Measurements from ENCODE around the gene AQP12A. TPM values are rescaled to one million over a fixed set of nuclear protein-coding genes. Genes with fewer than 3 reads are reported as not detected.

The AQP12A gene
- total and polyA plus RNA-seq, 2 experiments from 2014 or later = not detected

- Histone ChIP-seq H3K36me3 (ENCODE audit: insufficient read depth) (no peaks in the 10 kb centered on the region), H3K4me2 (no peak overlapping the region), H3F3A (replicated peaks; ENCODE audit: low read depth) (no peaks in the 10 kb centered on the region), H3K4me3 (no peak overlapping the region), H3K27me3 (ENCODE audit: insufficient read depth) (no peaks in the 10 kb centered on the region), H3K27ac (ENCODE audit: low read depth) (no peak overlapping the region), H4K20me1 (replicated peaks; ENCODE audit: insufficient read depth) (no peaks in the 10 kb centered on the region; the same call in 1 of the 2 replicates), H3K4me1 (ENCODE audit: insufficient read depth) (no peaks in the 10 kb centered on the region), H2AFZ (no peak overlapping the region), H3K79me2 (replicated peaks; ENCODE audit: insufficient read depth) (no peaks in the 10 kb centered on the region), H3K9me2 (ENCODE audit: insufficient read depth) (no peaks in the 10 kb centered on the region)
- Mint-ChIP-seq H3K27me3 (ENCODE audit: insufficient read depth, low read depth, poor library complexity) (peaks cover 27% of the 10 kb centered on the region), H3K4me1 (peaks cover 3% of the 10 kb centered on the region; the same call in 1 of the 3 replicates), H3K4me3 (no peak overlapping the region), H3K27ac (no peak overlapping the region), H3K9me3 (no peaks in the 10 kb centered on the region), H3K36me3 (ENCODE audit: low read depth) (no peaks in the 10 kb centered on the region)
- DNase-seq (ENCODE audit: low spot score) = no peak
- no peak for TF ChIP-seq REST (IDR thresholded peaks at IDR 0.05; ENCODE audit: unreplicated experiment)
- no peak for TF ChIP-seq ETS1 (IDR thresholded peaks at IDR 0.05)
- no peak for TF ChIP-seq EZH2 (IDR thresholded peaks at IDR 0.05; ENCODE audit: low read depth, unreplicated experiment)
- TF ChIP-seq ZNF462 (CRISPR knock-in tag; IDR thresholded peaks at IDR 0.05) = no peak
- no peak for TF ChIP-seq NANOG (IDR thresholded peaks at IDR 0.05; ENCODE audit: borderline replicate concordance)
- TF ChIP-seq STAT1 (IDR thresholded peaks at IDR 0.05; ENCODE audit: unreplicated experiment) = no peak
- TF ChIP-seq JUNB (IDR thresholded peaks at IDR 0.05; ENCODE audit: unreplicated experiment) = no peak
- TF ChIP-seq ZNF331 (CRISPR knock-in tag; IDR thresholded peaks at IDR 0.05; ENCODE audit: low read depth) = no peak
- TF ChIP-seq CREB1 (CRISPR knock-in tag; IDR thresholded peaks at IDR 0.05; ENCODE audit: low read depth) = no peak
- TF ChIP-seq ZNF114 (CRISPR knock-in tag; IDR thresholded peaks at IDR 0.05) = no peak
- no peak for TF ChIP-seq EZH2phosphoT487 (IDR thresholded peaks at IDR 0.05; ENCODE audit: unreplicated experiment)
- TF ChIP-seq POLR2AphosphoS5 (IDR thresholded peaks at IDR 0.05; ENCODE audit: low read depth) = no peak
- TF ChIP-seq CTCF (conservative IDR thresholded peaks at IDR 0.05; ENCODE audit: low read depth in 2 of 2) = no peak
- no peak for ATAC-seq
Observed at GRCh38 chr2:240707821-240708220, 16.2 kb downstream of the AQP12A start.
